MM.1S (cell line): ENCODE data around the gene SDHA.
"Not testable (repeated sequence)": the region's sequence is repeated elsewhere in the genome, so short reads cannot be mapped to it uniquely, and the experiment has no call there.

Experiments used
- EZH2 ChIP-seq: fragments of 300-600 bp; sonication (generic); optimal IDR thresholded peaks from 2 replicates; pipeline ENCODE3; 2017; ENCODE audit warnings: low read depth, mild to moderate bottlenecking, antibody characterized with exemption, low read length, mixed read lengths
- TF ChIP-seq, protein P1 (sequence below): fragments of 300-600 bp; sonication (generic); IDR thresholded peaks from 2 replicates; pipeline ENCODE4 v1.5.1; 2016; ENCODE audit warnings: antibody characterized with exemption, low read length, mixed read lengths

DNA sequence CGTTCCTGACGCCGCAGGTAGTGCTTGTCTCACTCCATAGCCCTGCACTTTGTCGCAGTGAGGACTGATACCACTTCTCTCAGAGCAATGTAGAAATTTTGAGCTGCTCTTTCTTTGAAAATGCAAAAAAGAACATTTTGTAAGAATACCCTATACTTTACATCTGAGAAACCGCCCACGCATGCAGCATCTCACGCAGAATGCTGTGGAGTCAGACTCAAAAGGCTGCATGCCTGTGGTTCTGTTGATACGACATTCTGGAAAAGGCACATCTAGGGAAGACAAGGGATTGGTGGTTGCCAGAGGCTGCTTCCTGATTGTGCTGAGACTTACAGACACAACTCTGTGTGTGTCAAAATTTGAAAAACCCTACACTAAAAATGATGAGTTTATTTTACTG is 19.8 kb downstream of the SDHA start:
- TF ChIP-seq, protein P1, sequence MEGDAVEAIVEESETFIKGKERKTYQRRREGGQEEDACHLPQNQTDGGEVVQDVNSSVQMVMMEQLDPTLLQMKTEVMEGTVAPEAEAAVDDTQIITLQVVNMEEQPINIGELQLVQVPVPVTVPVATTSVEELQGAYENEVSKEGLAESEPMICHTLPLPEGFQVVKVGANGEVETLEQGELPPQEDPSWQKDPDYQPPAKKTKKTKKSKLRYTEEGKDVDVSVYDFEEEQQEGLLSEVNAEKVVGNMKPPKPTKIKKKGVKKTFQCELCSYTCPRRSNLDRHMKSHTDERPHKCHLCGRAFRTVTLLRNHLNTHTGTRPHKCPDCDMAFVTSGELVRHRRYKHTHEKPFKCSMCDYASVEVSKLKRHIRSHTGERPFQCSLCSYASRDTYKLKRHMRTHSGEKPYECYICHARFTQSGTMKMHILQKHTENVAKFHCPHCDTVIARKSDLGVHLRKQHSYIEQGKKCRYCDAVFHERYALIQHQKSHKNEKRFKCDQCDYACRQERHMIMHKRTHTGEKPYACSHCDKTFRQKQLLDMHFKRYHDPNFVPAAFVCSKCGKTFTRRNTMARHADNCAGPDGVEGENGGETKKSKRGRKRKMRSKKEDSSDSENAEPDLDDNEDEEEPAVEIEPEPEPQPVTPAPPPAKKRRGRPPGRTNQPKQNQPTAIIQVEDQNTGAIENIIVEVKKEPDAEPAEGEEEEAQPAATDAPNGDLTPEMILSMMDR: not testable (repeated sequence)
- not testable (repeated sequence) for TF ChIP-seq EZH2
